Tibial nerve (tissue), 4 donors: ENCODE data around the gene RGS16. TPM values are rescaled to one million over a fixed set of nuclear protein-coding genes. Genes with fewer than 3 reads are reported as not detected.
A peak's percentile ranks its signal among the peaks of the same experiment; 100 is the strongest.

Experiments used
- DNase-seq, 2 donors: peaks; one replicate each; pipeline ENCODE4 v3.0.0-alpha.2; 2019; ENCODE audit warnings: low spot score in 2 of 2
- H3K27ac ChIP-seq, 4 donors: fragments of 200-600 bp; sonication (generic) in 3 of 4; one replicate each; pipeline ENCODE4 v1.5.1; 2017 to 2019; ENCODE audit warnings: mild to moderate bottlenecking in 1 of 4
- H3K27me3 ChIP-seq, 2 donors: fragments of 200-600 bp; sonication (generic) in 1 of 2; one replicate each; pipeline versions ENCODE4 v1.5.1 to v1.6.0; 2017 to 2019
- H3K36me3 ChIP-seq, 3 donors: fragments of 200-600 bp; sonication (generic); one replicate each; pipeline ENCODE4 v1.5.1; 2018 to 2019
- H3K4me1 ChIP-seq, 4 donors: fragments of 200-600 bp; sonication (generic) in 3 of 4; one replicate each; pipeline ENCODE4 v1.5.1; 2017 to 2019
- H3K4me3 ChIP-seq, 4 donors: fragments of 200-600 bp; sonication (generic) in 3 of 4; one replicate each; pipeline ENCODE4 v1.5.1; 2017 to 2019; ENCODE audit warnings: mild to moderate bottlenecking in 1 of 4, moderate library complexity in 1 of 4
- H3K9me3 ChIP-seq, 4 donors: fragments of 200-600 bp; sonication (generic) in 3 of 4; one replicate each; pipeline ENCODE4 v1.5.1; 2017 to 2019
- EP300 ChIP-seq, 2 donors: sonication (generic); formaldehyde crosslinking; IDR thresholded peaks; one replicate each; pipeline ENCODE4 v1.6.1; 2017; ENCODE audit warnings: antibody characterized with exemption in 2 of 2, mild to moderate bottlenecking in 1 of 2
- POLR2A ChIP-seq, 2 donors: fragments of 450-650 bp; IDR thresholded peaks; one replicate each; pipeline ENCODE4 v1.6.1; 2017; ENCODE audit warnings: antibody characterized with exemption in 2 of 2, mild to moderate bottlenecking in 2 of 2, moderate library complexity in 2 of 2
- WGBS, 2 donors: methylation state at CpG; one replicate each; pipeline ENCODE4 v1.1.5; 2018; 5-methylcytosine and 5-hydroxymethylcytosine counted together
- total RNA-seq, 4 donors: library from RNA; depleted of rRNA; stranded (reverse); fragments of >200 nt; gene quantifications; one replicate each; pipeline ENCODE4 v1.1.0, GENCODE V29; 2016
- TF ChIP-seq, protein P1 (sequence below), 5 experiments: fragments of 200-600 bp in 3 of 5; fragments of 450-650 bp in 2 of 5; sonication (generic) in 3 of 5; IDR thresholded peaks; one replicate each; pipeline ENCODE4 v1.5.1; 2016 to 2019; ENCODE audit warnings: antibody characterized with exemption in 5 of 5, mild to moderate bottlenecking in 3 of 5, moderate library complexity in 2 of 5

Gene RGS16
- total RNA-seq, 4 donors from 2014 or later, result 0.78 to 2.1 (median 1.2) TPM

DNA sequence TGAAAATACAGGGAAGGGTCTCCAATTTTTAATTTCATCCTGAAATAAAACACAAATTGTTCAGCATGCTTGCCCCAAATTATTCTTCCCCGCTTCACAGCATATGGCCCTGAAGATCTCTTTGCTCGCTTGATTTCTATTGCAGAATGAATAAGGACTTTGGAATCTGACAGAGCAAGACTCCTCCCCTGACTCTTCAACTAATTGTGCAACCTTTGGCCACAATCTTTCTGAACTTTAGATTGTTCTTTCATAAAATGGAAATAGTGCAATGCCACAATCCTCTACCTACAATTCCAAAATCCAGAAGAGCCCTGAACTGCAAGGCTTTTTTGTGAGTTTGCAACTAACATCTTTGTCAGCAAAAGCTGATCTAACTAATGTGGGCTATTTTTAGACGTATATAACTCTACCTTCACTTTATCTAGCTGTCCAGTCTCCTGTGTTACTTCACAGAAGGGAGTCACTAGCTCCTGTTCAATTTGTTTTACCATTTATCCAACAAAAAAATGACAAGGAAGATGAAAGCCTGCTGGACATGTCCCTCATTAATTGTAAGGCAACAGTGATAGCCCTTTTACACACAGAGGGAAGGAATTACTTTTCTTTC, 28.5 kb downstream of the RGS16 start:
- TF ChIP-seq POLR2A (IDR thresholded peaks at IDR 0.05) (no peak), EP300 (IDR thresholded peaks at IDR 0.05) (peak in 1 of 2 donors; percentile 44)
- TF ChIP-seq, protein P1, sequence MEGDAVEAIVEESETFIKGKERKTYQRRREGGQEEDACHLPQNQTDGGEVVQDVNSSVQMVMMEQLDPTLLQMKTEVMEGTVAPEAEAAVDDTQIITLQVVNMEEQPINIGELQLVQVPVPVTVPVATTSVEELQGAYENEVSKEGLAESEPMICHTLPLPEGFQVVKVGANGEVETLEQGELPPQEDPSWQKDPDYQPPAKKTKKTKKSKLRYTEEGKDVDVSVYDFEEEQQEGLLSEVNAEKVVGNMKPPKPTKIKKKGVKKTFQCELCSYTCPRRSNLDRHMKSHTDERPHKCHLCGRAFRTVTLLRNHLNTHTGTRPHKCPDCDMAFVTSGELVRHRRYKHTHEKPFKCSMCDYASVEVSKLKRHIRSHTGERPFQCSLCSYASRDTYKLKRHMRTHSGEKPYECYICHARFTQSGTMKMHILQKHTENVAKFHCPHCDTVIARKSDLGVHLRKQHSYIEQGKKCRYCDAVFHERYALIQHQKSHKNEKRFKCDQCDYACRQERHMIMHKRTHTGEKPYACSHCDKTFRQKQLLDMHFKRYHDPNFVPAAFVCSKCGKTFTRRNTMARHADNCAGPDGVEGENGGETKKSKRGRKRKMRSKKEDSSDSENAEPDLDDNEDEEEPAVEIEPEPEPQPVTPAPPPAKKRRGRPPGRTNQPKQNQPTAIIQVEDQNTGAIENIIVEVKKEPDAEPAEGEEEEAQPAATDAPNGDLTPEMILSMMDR (IDR thresholded peaks at IDR 0.05), result no peak
- H3K27ac ChIP-seq, result peak overlapping the region in 2 of 4 donors; percentile 29 to 50
- no peaks in the 10 kb centered on the region for H3K9me3 ChIP-seq
- H3K27me3 ChIP-seq, result no peaks in the 10 kb centered on the region
- no peak for DNase-seq
- peaks cover 0 to 20% (median 2%) of the 10 kb centered on the region in 4 donors for H3K4me1 ChIP-seq
- H3K36me3 ChIP-seq, result peaks cover 2 to 61% (median 13%) of the 10 kb centered on the region in 3 donors
- no peak overlapping the region for H3K4me3 ChIP-seq
- 57 to 64% methylated on average over 3 of the region's 3 CpGs for WGBS, 2 donors

- no peak for DNase-seq
- Histone ChIP-seq H3K4me3 (no peak overlapping the region), H3K4me1 (peaks cover 0 to 20% (median 2%) of the 10 kb centered on the region in 4 donors), H3K9me3 (no peaks in the 10 kb centered on the region), H3K27ac (no peak overlapping the region), H3K27me3 (no peaks in the 10 kb centered on the region), H3K36me3 (peaks cover 2 to 46% (median 13%) of the 10 kb centered on the region in 3 donors)
- TF ChIP-seq POLR2A (IDR thresholded peaks at IDR 0.05), result no peak
- TF ChIP-seq EP300 (IDR thresholded peaks at IDR 0.05), result no peak
- TF ChIP-seq, protein P1 (IDR thresholded peaks at IDR 0.05), result no peak
- 90 to 93% methylated on average over 4 of the region's 4 CpGs for WGBS, 2 donors
Observed at GRCh38 chr1:182574156-182574555, 30.0 kb downstream of the RGS16 start.

DNA sequence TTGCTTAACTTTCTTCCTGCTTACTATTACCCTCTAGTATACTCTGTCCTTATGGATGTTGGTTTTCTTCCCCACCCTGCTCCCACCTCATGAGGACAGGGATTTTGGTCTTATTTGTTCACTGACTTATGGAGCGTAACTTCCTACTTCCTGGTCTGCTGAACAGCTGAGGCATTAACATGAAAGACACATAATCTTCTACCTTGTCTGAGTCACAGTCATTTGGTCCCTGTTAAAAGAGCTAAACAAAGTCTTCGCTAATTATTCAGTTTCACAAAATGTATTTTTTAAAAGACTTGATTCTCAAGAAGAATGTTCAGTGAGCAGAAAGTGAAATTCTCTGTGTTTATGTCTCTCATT, 33.6 kb downstream of the RGS16 start:
- Histone ChIP-seq H3K36me3 (peaks cover 2 to 27% (median 6%) of the 10 kb centered on the region in 3 donors), H3K4me3 (no peak overlapping the region), H3K27me3 (no peaks in the 10 kb centered on the region), H3K4me1 (peaks cover 0 to 6% (median under 1%) of the 10 kb centered on the region in 4 donors), H3K27ac (no peak overlapping the region), H3K9me3 (peaks cover 0 to 2% (median 0%) of the 10 kb centered on the region in 4 donors)
- WGBS, 2 donors, result 93 to 97% methylated on average over 2 of the region's 2 CpGs
- TF ChIP-seq, protein P1 (IDR thresholded peaks at IDR 0.05), result no peak
- TF ChIP-seq EP300 (IDR thresholded peaks at IDR 0.05) (no peak), POLR2A (IDR thresholded peaks at IDR 0.05) (no peak)
- DNase-seq, result no peak

GRCh38 chr1:182569939-182570610, 34.1 kb downstream of the RGS16 start:
- H3K4me1 ChIP-seq, result peaks cover 0 to under 1% (median 0%) of the 10 kb centered on the region in 4 donors
- H3K27me3 ChIP-seq, result no peaks in the 10 kb centered on the region
- H3K9me3 ChIP-seq, result peaks cover 0 to 2% (median 0%) of the 10 kb centered on the region in 4 donors
- H3K4me3 ChIP-seq, result no peak overlapping the region
- peaks cover 0 to 22% (median 6%) of the 10 kb centered on the region in 3 donors for H3K36me3 ChIP-seq
- no peak for DNase-seq
- TF ChIP-seq EP300 (IDR thresholded peaks at IDR 0.05) (no peak), POLR2A (IDR thresholded peaks at IDR 0.05) (no peak)
- H3K27ac ChIP-seq, result no peak overlapping the region
- 91 to 94% methylated on average over 6 of the region's 6 CpGs for WGBS, 2 donors

- peaks cover 0 to 2% (median 0%) of the 10 kb centered on the region in 4 donors for H3K9me3 ChIP-seq
- no peaks in the 10 kb centered on the region for H3K27me3 ChIP-seq
- WGBS, 2 donors, result 57 to 87% methylated on average over 3 of the region's 3 CpGs
- no peaks in the 10 kb centered on the region for H3K4me1 ChIP-seq
- TF ChIP-seq EP300 (IDR thresholded peaks at IDR 0.05), result no peak
- TF ChIP-seq, protein P1 (IDR thresholded peaks at IDR 0.05), result no peak
- TF ChIP-seq POLR2A (IDR thresholded peaks at IDR 0.05), result no peak
- peaks cover 0 to 11% (median 0%) of the 10 kb centered on the region in 3 donors for H3K36me3 ChIP-seq
- DNase-seq, result no peak
- no peak overlapping the region for H3K27ac ChIP-seq
- H3K4me3 ChIP-seq, result no peak overlapping the region
Observed at GRCh38 chr1:182568647-182569284, 35.4 kb downstream of the RGS16 start.
